Body of pancreas (tissue), 4 donors: ENCODE data around the gene ZFP28. TPM values are rescaled to one million over a fixed set of nuclear protein-coding genes. Genes with fewer than 3 reads are reported as not detected.

Experiments
- ATAC-seq: fragments of 150-250 bp; one replicate; pipeline ENCODE4 v1.9.1; 2016
- DNase-seq, 4 donors: peaks; one replicate each; pipeline ENCODE4 v3.0.0-alpha.2; 2019
- H3K27ac ChIP-seq, 4 donors: fragments of 200-600 bp; sonication (generic); 1 replicate in 3 of 4; 2 replicates in 1 of 4; pipeline versions ENCODE4 v1.5.1 to v1.6.1; 2016 to 2019; ENCODE audit warnings: mild to moderate bottlenecking in 1 of 4, mixed read lengths in 1 of 4, moderate library complexity in 1 of 4
- H3K27me3 ChIP-seq, 2 donors: fragments of 200-600 bp; sonication (generic); one replicate each; pipeline ENCODE4 v1.6.0; 2016; ENCODE audit warnings: mild to moderate bottlenecking in 1 of 2
- H3K36me3 ChIP-seq, 2 donors: fragments of 200-600 bp; sonication (generic); replicated peaks in 1 of 2; 2 replicates each; pipeline ENCODE4 v1.5.1; 2016; ENCODE audit warnings: low read depth in 2 of 2; ENCODE audit not compliant: insufficient read depth in 1 of 2
- H3K4me1 ChIP-seq: fragments of 200-600 bp; sonication (generic); one replicate; pipeline ENCODE4 v1.6.0; 2016
- H3K4me3 ChIP-seq, 2 donors: fragments of 200-600 bp; sonication (generic); 1 replicate in 1 of 2; 2 replicates in 1 of 2; pipeline ENCODE4 v1.5.1; 2016 to 2019
- H3K9me3 ChIP-seq, 3 donors: fragments of 200-600 bp; sonication (generic); 1 replicate in 2 of 3; 2 replicates in 1 of 3; pipeline ENCODE4 v1.5.1; 2016
- POLR2A ChIP-seq, 3 donors: fragments of 450-650 bp; IDR thresholded peaks; one replicate each; pipeline ENCODE4 v1.6.1; 2016; ENCODE audit warnings: antibody characterized with exemption in 3 of 3, mild to moderate bottlenecking in 2 of 3
- whole genome bisulfite sequencing, 2 donors: methylation state at CpG; one replicate each; pipeline ENCODE4 v1.1.5; 2017; 5-methylcytosine and 5-hydroxymethylcytosine counted together
- intact Hi-C: fragments of 100-400 bp; cut with DNase I; formaldehyde crosslinking; loops from one replicate; pipeline ENCODE4 v1.15.1; 2023
- total RNA-seq, 2 donors: library from RNA; depleted of rRNA; stranded (reverse); fragments of >200 nt; gene quantifications; one replicate each; pipeline ENCODE4 v1.1.0, GENCODE V29; 2016
- TF ChIP-seq, protein P1 (sequence below), 7 experiments: fragments of 450-650 bp in 4 of 7; fragments of 200-600 bp in 3 of 7; sonication (generic) in 3 of 7; IDR thresholded peaks; one replicate each; pipeline ENCODE4 v1.5.1; 2016 to 2019; ENCODE audit warnings: antibody characterized with exemption in 7 of 7

ZFP28 gene
- total RNA-seq, 2 donors from 2014 or later: 3.3 to 5.2 TPM

DNA sequence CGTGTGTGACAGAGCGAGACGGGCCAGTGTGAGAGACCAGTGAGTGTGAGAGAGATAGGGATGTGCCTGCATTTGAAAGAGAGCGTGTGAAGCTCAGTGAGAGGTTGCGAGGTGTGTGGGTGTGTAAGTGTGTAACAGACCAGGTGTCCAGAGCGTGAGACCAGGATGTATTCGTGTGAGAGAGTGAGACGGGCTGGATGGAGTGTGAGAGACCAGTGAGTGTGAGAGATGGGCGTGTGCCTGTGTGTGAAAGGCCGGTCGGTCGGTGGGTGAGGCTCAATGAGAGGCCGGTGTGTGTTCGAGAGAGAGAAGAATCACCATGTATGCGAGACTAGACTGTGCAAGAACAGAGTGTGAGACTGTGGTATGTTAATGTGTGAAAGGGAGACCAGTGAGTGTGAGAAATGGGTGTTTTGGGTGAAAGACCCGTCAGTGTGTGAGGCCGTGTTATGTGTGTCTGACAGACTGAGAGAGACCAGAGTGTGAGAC lies 30.4 kb upstream of the ZFP28 start:
- no peak for TF ChIP-seq POLR2A (IDR thresholded peaks at IDR 0.05)
- TF ChIP-seq, protein P1, sequence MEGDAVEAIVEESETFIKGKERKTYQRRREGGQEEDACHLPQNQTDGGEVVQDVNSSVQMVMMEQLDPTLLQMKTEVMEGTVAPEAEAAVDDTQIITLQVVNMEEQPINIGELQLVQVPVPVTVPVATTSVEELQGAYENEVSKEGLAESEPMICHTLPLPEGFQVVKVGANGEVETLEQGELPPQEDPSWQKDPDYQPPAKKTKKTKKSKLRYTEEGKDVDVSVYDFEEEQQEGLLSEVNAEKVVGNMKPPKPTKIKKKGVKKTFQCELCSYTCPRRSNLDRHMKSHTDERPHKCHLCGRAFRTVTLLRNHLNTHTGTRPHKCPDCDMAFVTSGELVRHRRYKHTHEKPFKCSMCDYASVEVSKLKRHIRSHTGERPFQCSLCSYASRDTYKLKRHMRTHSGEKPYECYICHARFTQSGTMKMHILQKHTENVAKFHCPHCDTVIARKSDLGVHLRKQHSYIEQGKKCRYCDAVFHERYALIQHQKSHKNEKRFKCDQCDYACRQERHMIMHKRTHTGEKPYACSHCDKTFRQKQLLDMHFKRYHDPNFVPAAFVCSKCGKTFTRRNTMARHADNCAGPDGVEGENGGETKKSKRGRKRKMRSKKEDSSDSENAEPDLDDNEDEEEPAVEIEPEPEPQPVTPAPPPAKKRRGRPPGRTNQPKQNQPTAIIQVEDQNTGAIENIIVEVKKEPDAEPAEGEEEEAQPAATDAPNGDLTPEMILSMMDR (IDR thresholded peaks at IDR 0.05): no peak
- Histone ChIP-seq H3K27ac (peak overlapping the region; percentile 87 to 95 (median 92)), H3K9me3 (no peaks in the 10 kb centered on the region), H3K4me3 (peak overlapping the region; percentile 57 to 90), H3K27me3 (no peaks in the 10 kb centered on the region), H3K36me3 (no peaks in the 10 kb centered on the region), H3K4me1 (peaks cover 6% of the 10 kb centered on the region)
- 3 to 5% methylated on average over 17 of the region's 17 CpGs for WGBS, 2 donors
- DNase-seq: peak in 1 of 4 donors; percentile 14
- intact Hi-C loops: no loop called here
- no peak for ATAC-seq

DNA sequence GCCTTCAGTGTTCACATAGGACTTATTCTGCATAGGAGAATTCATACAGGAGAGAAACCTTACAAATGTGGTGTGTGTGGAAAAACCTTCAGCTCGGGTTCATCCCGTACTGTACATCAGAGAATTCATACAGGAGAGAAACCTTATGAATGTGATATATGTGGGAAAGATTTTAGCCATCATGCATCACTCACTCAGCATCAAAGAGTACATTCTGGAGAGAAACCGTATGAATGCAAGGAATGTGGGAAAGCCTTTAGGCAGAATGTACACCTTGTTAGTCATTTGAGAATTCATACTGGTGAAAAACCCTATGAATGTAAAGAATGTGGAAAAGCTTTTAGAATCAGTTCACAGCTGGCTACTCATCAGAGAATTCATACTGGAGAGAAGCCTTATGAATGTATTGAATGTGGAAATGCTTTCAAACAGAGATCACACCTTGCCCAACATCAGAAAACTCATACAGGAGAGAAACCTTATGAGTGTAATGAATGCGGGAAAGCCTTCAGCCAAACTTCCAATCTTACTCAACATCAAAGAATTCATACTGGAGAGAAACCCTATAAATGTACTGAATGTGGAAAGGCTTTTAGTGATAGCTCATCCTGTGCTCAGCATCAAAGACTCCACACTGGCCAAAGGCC lies 13.4 kb upstream of the ZFP28 start:
- Histone ChIP-seq H3K27ac (no peak overlapping the region), H3K4me1 (no peaks in the 10 kb centered on the region), H3K36me3 (no peaks in the 10 kb centered on the region), H3K9me3 (peaks cover 0 to 85% (median 3%) of the 10 kb centered on the region in 3 donors), H3K27me3 (no peaks in the 10 kb centered on the region), H3K4me3 (no peak overlapping the region)
- 72 to 80% methylated on average over 4 of the region's 4 CpGs for WGBS, 2 donors
- no peak for TF ChIP-seq POLR2A (IDR thresholded peaks at IDR 0.05)
- TF ChIP-seq, protein P1 (IDR thresholded peaks at IDR 0.05): no peak
- intact Hi-C loops: no loop called here
- no peak for ATAC-seq
- DNase-seq: no peak

DNA sequence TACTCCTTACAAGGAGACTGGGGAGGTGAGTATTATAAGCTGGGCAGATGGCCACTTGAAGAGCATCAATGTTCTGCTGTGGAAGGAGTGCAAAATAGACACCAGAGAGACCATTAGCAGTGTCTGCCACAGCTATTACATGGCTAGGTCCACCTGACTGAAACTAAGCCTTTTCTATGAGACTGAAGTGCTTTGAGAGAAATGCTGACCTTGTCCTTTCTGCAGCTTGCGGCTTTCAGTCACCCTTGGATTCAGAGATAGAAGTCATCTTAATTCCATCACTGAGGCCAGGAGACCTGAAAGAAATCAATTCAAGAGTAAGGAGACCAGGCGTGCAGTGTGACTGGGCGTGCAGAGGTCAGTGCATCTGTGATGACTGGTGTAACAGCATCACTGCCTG lies 1.3 kb upstream of the ZFP28 start:
- Histone ChIP-seq H3K4me3 (no peak overlapping the region), H3K9me3 (peaks cover 0 to 30% (median 0%) of the 10 kb centered on the region in 3 donors), H3K27me3 (no peaks in the 10 kb centered on the region), H3K4me1 (peaks cover 12% of the 10 kb centered on the region), H3K36me3 (no peaks in the 10 kb centered on the region), H3K27ac (no peak overlapping the region)
- ATAC-seq: no peak
- whole genome bisulfite sequencing, 2 donors: 81 to 97% methylated on average over 3 of the region's 3 CpGs
- no peak for TF ChIP-seq POLR2A (IDR thresholded peaks at IDR 0.05)
- TF ChIP-seq, protein P1 (IDR thresholded peaks at IDR 0.05): no peak
- intact Hi-C loops: no loop called here
- no peak for DNase-seq

DNA sequence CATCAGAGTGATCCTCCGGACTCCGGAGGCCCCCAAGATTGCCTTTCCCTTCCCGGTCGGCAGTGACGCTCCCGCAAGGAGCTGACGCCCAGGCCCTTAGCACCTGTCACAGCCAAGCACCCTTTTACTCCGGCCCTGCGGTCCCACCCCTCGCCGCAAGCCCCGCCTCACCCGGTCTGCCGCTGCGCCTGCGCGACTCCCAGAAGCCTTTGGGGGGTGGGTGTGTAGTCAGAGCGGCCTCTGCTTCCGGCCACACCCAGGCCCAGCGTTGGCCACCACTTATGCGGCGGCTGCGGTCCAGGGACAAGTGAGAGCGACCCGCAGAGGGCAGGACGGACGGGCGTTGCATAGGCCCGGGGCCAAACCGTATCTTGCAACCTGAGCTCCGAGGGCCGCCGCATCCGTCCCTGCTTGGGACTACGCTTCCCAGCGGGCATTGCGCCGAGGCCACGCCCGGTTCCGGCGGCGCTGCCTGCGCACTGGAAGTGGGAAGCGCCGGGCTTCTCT lies 441 bp upstream of the ZFP28 start:
- WGBS, 2 donors: 0 to 2% methylated on average over 14 to 33 of the region's 46 CpGs
- ATAC-seq (peak; percentile 94), DNase-seq (peak; percentile 89 to 93 (median 91))
- Histone ChIP-seq H3K36me3 (no peaks in the 10 kb centered on the region), H3K9me3 (peaks cover 0 to 23% (median 0%) of the 10 kb centered on the region in 3 donors), H3K4me3 (peak overlapping the region; percentile 42 to 79), H3K27me3 (no peaks in the 10 kb centered on the region), H3K27ac (peak overlapping the region; percentile 79 to 93 (median 86)), H3K4me1 (peaks cover 12% of the 10 kb centered on the region)
- TF ChIP-seq, protein P1 (IDR thresholded peaks at IDR 0.05): peak in 3 of 7 experiments; percentile 3 to 34 (median 20)
- TF ChIP-seq POLR2A (IDR thresholded peaks at IDR 0.05): peak in 2 of 3 donors; percentile 56
- intact Hi-C loops: no loop called here
